A549 (cell line): ENCODE data around the gene SBF2.

ENCODE experiments used
- BHLHE40 ChIP-seq: IDR thresholded peaks from 2 replicates; pipeline ENCODE4 v1.6.1; 2012; ENCODE audit warnings: low read depth, low read length, inconsistent platforms
- CHD2 ChIP-seq: fragments of 150-350 bp; IDR thresholded peaks from 2 replicates; pipeline ENCODE4 v1.6.1; 2014; ENCODE audit warnings: low read length; ENCODE audit not compliant: partially characterized antibody
- EP300 ChIP-seq, 2 experiments: fragments of >200 bp; sonication (Bioruptor Twin); formaldehyde crosslinking; IDR thresholded peaks; 2 replicates in 1 of 2; 3 replicates in 1 of 2; pipeline ENCODE4 v1.6.1; 2016 to 2017
- HDAC2 ChIP-seq: fragments of 200-600 bp; sonication (generic); IDR thresholded peaks from 2 replicates; pipeline ENCODE4 v1.6.1; 2016
- KDM1A ChIP-seq: fragments of 200-600 bp; sonication (generic); IDR thresholded peaks from 2 replicates; pipeline ENCODE4 v1.6.1; 2016; ENCODE audit warnings: low read depth, mild to moderate bottlenecking
- NR3C1 ChIP-seq: fragments of >200 bp; sonication (Bioruptor Twin); formaldehyde crosslinking; IDR thresholded peaks from 3 replicates; pipeline ENCODE4 v1.6.1; 2017
- POLR2A ChIP-seq: IDR thresholded peaks from 2 replicates; pipeline ENCODE4 v1.6.1; 2012; ENCODE audit warnings: mild to moderate bottlenecking, low read length
- POLR2AphosphoS2 ChIP-seq: conservative IDR thresholded peaks from 2 replicates; pipeline ENCODE4 v1.6.1; 2012; ENCODE audit warnings: low read length, improper control_type of control experiment, inconsistent platforms
- RARB ChIP-seq: fragments of 250-450 bp; sonication (Bioruptor Pico); IDR thresholded peaks from 2 replicates; pipeline ENCODE4 v1.8.0; 2021; ENCODE audit warnings: mild to moderate bottlenecking, moderate library complexity
- ZNF302 ChIP-seq: fragments of 250-450 bp; sonication (Bioruptor Pico); IDR thresholded peaks from 2 replicates; pipeline ENCODE4 v1.9.0; 2021; ENCODE audit warnings: inconsistent platforms, mild to moderate bottlenecking, moderate library complexity
- TF ChIP-seq, protein P1 (sequence below): fragments of 450-650 bp; IDR thresholded peaks from 2 replicates; pipeline ENCODE4 v1.6.1; 2014; ENCODE audit warnings: antibody characterized with exemption
- TF ChIP-seq, protein P2 (sequence below): IDR thresholded peaks from 2 replicates; pipeline ENCODE4 v1.6.1; 2012
- TF ChIP-seq, protein P3 (sequence below): fragments of >200 bp; sonication (Bioruptor Twin); formaldehyde crosslinking; IDR thresholded peaks from 3 replicates; pipeline ENCODE4 v1.5.1; 2016
- TF ChIP-seq, protein P4 (sequence below): fragments of >200 bp; sonication (Bioruptor Twin); formaldehyde crosslinking; IDR thresholded peaks from 3 replicates; pipeline ENCODE4 v1.6.1; 2016

DNA sequence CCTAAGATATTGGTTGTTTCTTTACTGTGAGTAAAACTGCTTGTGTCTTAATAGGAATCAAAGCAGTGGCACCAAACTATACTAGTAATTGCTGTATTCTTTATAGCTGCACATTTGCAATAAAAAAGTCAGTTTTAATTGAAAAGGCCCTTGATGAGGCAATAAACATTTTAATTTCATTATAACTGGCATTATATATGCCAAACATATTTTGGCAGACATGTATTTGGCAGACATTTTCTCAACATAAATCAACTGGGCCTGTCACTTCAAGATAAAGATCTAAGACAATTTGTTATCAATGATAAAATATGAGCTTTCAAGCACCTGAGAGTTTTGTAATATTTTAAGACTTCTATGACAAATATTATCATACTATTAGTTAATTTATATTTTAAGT is 245.7 kb downstream of the SBF2 start:
- TF ChIP-seq POLR2AphosphoS2 (no peak), RARB (no peak), NR3C1 (no peak), KDM1A (no peak), BHLHE40 (no peak), POLR2A (no peak), CHD2 (no peak), EP300 (IDR thresholded peaks at IDR 0.05) (no peak), ZNF302 (no peak), HDAC2 (no peak)
- TF ChIP-seq, protein P1, sequence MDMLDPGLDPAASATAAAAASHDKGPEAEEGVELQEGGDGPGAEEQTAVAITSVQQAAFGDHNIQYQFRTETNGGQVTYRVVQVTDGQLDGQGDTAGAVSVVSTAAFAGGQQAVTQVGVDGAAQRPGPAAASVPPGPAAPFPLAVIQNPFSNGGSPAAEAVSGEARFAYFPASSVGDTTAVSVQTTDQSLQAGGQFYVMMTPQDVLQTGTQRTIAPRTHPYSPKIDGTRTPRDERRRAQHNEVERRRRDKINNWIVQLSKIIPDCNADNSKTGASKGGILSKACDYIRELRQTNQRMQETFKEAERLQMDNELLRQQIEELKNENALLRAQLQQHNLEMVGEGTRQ = no peak
- TF ChIP-seq, protein P2, sequence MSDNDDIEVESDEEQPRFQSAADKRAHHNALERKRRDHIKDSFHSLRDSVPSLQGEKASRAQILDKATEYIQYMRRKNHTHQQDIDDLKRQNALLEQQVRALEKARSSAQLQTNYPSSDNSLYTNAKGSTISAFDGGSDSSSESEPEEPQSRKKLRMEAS = no peak
- TF ChIP-seq, protein P3, sequence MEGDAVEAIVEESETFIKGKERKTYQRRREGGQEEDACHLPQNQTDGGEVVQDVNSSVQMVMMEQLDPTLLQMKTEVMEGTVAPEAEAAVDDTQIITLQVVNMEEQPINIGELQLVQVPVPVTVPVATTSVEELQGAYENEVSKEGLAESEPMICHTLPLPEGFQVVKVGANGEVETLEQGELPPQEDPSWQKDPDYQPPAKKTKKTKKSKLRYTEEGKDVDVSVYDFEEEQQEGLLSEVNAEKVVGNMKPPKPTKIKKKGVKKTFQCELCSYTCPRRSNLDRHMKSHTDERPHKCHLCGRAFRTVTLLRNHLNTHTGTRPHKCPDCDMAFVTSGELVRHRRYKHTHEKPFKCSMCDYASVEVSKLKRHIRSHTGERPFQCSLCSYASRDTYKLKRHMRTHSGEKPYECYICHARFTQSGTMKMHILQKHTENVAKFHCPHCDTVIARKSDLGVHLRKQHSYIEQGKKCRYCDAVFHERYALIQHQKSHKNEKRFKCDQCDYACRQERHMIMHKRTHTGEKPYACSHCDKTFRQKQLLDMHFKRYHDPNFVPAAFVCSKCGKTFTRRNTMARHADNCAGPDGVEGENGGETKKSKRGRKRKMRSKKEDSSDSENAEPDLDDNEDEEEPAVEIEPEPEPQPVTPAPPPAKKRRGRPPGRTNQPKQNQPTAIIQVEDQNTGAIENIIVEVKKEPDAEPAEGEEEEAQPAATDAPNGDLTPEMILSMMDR = no peak
- TF ChIP-seq, protein P4, sequence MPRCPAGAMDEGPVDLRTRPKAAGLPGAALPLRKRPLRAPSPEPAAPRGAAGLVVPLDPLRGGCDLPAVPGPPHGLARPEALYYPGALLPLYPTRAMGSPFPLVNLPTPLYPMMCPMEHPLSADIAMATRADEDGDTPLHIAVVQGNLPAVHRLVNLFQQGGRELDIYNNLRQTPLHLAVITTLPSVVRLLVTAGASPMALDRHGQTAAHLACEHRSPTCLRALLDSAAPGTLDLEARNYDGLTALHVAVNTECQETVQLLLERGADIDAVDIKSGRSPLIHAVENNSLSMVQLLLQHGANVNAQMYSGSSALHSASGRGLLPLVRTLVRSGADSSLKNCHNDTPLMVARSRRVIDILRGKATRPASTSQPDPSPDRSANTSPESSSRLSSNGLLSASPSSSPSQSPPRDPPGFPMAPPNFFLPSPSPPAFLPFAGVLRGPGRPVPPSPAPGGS = no peak
